Karpas-422 (cell line): Measurements from ENCODE around the gene MYH11. TPM values are rescaled to one million over a fixed set of nuclear protein-coding genes. Genes with fewer than 3 reads are reported as not detected.

Experiments
- DNase-seq: peaks from one replicate; pipeline ENCODE4 v3.0.0-alpha.2; 2015
- H2AFZ ChIP-seq: fragments of 200-600 bp; sonication (generic); 2 replicates; pipeline ENCODE4 v1.6.1; 2014; ENCODE audit warnings: antibody characterized with exemption, low read length, mixed read lengths
- H3K27ac ChIP-seq: fragments of 200-600 bp; sonication (generic); 2 replicates; pipeline ENCODE4 v1.5.1; 2014; ENCODE audit warnings: mild to moderate bottlenecking, low read length, moderate library complexity
- H3K27me3 ChIP-seq: fragments of 200-600 bp; sonication (generic); 2 replicates; pipeline ENCODE4 v1.6.1; 2014; ENCODE audit warnings: low read length, mixed read lengths
- H3K36me3 ChIP-seq: fragments of 200-600 bp; sonication (generic); 2 replicates; pipeline ENCODE4 v1.6.1; 2014; ENCODE audit warnings: low read length, mixed read lengths; ENCODE audit not compliant: insufficient read depth
- H3K4me1 ChIP-seq: fragments of 200-600 bp; sonication (generic); 2 replicates; pipeline ENCODE4 v1.6.1; 2014; ENCODE audit warnings: mild to moderate bottlenecking, low read length, mixed read lengths
- H3K4me2 ChIP-seq: fragments of 200-600 bp; sonication (generic); 2 replicates; pipeline ENCODE4 v1.6.1; 2014; ENCODE audit warnings: low read length, low read depth, mild to moderate bottlenecking; ENCODE audit not compliant: poor library complexity, severe bottlenecking
- H3K4me3 ChIP-seq: fragments of 200-600 bp; sonication (generic); 2 replicates; pipeline ENCODE4 v1.5.1; 2014; ENCODE audit warnings: mild to moderate bottlenecking, antibody characterized with exemption, low read length, mixed read lengths
- H3K79me2 ChIP-seq: fragments of 200-600 bp; sonication (generic); 2 replicates; pipeline ENCODE4 v1.6.1; 2014; ENCODE audit warnings: mild to moderate bottlenecking, low read length, mixed read lengths
- H3K9ac ChIP-seq: fragments of 200-600 bp; sonication (generic); 2 replicates; pipeline ENCODE4 v1.6.0; 2014; ENCODE audit warnings: low read length
- H3K9me2 ChIP-seq: fragments of 200-600 bp; sonication (generic), shearing (Covaris generic); replicated peaks from 2 replicates; pipeline ENCODE4 v1.6.0; 2014; ENCODE audit warnings: mild to moderate bottlenecking, low read length, moderate library complexity; ENCODE audit not compliant: insufficient read depth
- H3K9me3 ChIP-seq: fragments of 300-700, 200-600 bp; sonication (generic); 2 replicates; pipeline ENCODE4 v1.6.1; 2014; ENCODE audit warnings: low read length, mixed read lengths
- H4K20me1 ChIP-seq: fragments of 200-600 bp; sonication (generic); 2 replicates; pipeline ENCODE4 v1.6.1; 2014; ENCODE audit warnings: mild to moderate bottlenecking, antibody characterized with exemption, low read length, low read depth; ENCODE audit not compliant: insufficient read depth
- total RNA-seq: library from RNA; depleted of rRNA; stranded (reverse); fragments of >200 nt; shearing (Covaris generic); gene quantifications from 2 replicates; pipeline ENCODE4 v1.2.3, GENCODE V29; 2014; ENCODE audit warnings: low replicate concordance

Gene MYH11
- total RNA-seq, 1 experiment from 2014 or later: not detected

DNA sequence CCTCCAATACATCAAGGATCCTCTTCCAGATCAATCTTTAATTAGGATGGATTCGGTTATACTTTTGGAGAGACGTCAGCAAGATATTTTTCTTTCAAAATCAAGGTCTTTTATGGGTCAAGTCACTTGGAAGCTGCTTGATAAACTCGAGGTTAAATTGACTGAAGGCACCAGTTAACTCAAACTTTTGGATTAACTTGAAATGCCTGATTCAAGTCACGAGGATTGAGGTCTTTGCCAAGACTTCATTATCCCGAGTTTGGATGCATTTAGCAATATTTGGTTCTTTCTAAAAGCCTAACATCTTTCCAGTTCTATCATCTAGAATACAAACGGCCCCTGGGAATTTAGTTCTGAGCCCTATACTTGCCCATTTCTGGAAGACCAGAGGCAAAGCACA, 82.9 kb downstream of the MYH11 start:
- no peak overlapping the region for H3K9ac ChIP-seq
- no peaks in the 10 kb centered on the region for H3K79me2 ChIP-seq
- H3K27me3 ChIP-seq: no peaks in the 10 kb centered on the region
- H3K9me2 ChIP-seq: no peaks in the 10 kb centered on the region
- H3K9me3 ChIP-seq: no peaks in the 10 kb centered on the region
- H3K36me3 ChIP-seq: no peaks in the 10 kb centered on the region
- no peak overlapping the region for H3K4me3 ChIP-seq
- no peak overlapping the region for H3K27ac ChIP-seq
- no peak for DNase-seq
- H4K20me1 ChIP-seq: no peaks in the 10 kb centered on the region
- no peak overlapping the region for H2AFZ ChIP-seq
- no peak overlapping the region for H3K4me2 ChIP-seq
- H3K4me1 ChIP-seq: no peaks in the 10 kb centered on the region

DNA sequence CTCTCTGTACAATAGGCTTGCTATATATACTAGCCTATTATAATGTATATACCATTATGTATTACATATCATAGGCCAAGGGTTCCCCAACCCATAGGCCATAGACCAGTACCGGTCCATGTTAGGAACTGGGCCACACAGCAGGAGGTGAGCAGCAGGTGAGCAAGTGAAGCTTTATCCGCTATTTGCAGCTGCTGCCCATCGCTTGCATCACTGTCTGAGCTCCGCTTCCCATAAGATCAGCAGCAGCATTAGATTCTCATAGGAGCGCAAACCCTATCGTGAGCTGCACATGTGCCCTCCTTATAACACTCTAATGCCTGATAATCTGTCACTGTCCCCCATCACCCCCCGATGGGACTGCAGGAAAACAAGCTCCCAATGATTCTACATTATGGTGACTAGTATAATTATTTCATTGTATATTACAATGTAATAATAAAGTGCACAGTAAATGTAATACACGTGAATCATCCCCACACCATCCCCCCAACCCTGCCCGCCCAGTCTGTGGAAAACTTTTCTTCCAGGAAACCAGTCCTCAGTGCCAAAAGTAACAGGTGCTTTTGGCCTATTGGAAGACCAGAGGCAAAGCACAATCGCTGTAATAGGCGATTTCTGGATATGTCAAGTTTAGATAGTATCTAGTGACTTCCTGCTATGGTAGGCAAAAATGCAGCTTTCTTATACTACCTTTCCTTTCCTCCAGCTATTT, 84.1 kb downstream of the MYH11 start:
- no peak overlapping the region for H3K27ac ChIP-seq
- H3K4me3 ChIP-seq: no peak overlapping the region
- H3K4me2 ChIP-seq: no peak overlapping the region
- H3K9ac ChIP-seq: no peak overlapping the region
- no peak overlapping the region for H2AFZ ChIP-seq
- no peaks in the 10 kb centered on the region for H3K9me3 ChIP-seq
- H3K36me3 ChIP-seq: no peaks in the 10 kb centered on the region
- H3K9me2 ChIP-seq: no peaks in the 10 kb centered on the region
- H3K27me3 ChIP-seq: no peaks in the 10 kb centered on the region
- no peaks in the 10 kb centered on the region for H3K79me2 ChIP-seq
- H4K20me1 ChIP-seq: no peaks in the 10 kb centered on the region
- no peaks in the 10 kb centered on the region for H3K4me1 ChIP-seq
- no peak for DNase-seq

DNA sequence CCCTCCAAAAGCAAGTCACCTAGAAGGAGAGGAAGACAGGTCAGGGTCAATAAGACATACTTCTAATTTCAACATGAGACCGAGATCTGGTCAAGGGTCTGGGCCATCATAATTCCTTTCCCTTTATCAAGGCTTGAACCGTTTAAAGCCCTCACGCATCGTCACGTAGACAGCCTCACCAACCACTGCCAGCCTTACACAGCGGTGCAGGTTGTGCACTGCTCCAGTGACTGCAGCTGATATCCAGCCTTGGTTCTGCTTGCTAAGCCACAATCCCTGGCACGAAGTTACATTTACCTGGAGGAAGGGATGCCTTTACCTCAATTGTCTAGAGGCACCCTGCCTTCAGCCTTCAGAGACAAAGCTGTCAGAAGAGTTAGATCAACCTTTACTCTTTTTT, 85.1 kb downstream of the MYH11 start:
- H3K79me2 ChIP-seq: no peaks in the 10 kb centered on the region
- H3K4me1 ChIP-seq: no peaks in the 10 kb centered on the region
- H3K27me3 ChIP-seq: no peaks in the 10 kb centered on the region
- H3K9ac ChIP-seq: no peak overlapping the region
- no peak overlapping the region for H3K4me3 ChIP-seq
- no peak overlapping the region for H3K27ac ChIP-seq
- H3K36me3 ChIP-seq: no peaks in the 10 kb centered on the region
- H3K9me2 ChIP-seq: no peaks in the 10 kb centered on the region
- no peaks in the 10 kb centered on the region for H3K9me3 ChIP-seq
- DNase-seq: no peak
- H3K4me2 ChIP-seq: no peak overlapping the region
- H2AFZ ChIP-seq: no peak overlapping the region
- no peaks in the 10 kb centered on the region for H4K20me1 ChIP-seq

DNA sequence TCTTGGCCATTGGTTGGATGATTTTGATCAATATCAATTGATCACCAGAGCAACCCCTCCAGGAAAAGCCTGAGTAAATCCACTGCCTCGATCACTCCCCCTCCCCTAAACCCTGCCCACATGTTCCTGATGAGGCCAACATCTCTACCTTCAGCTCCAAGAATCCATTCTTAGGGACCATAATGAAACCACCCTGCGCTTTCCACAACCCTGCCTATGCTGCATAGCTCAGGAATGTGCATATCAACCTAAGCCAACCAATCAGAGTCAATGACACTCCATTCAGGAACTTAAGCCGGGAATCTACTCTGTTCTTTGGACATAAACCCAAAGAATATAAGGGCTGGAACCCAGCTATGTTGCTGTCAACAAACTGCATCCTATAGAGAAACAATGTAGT, 86.3 kb downstream of the MYH11 start:
- DNase-seq: no peak
- no peak overlapping the region for H3K4me2 ChIP-seq
- H3K27ac ChIP-seq: no peak overlapping the region
- no peaks in the 10 kb centered on the region for H3K79me2 ChIP-seq
- H2AFZ ChIP-seq: no peak overlapping the region
- H3K4me3 ChIP-seq: no peak overlapping the region
- peaks cover 6% of the 10 kb centered on the region for H3K4me1 ChIP-seq
- no peaks in the 10 kb centered on the region for H4K20me1 ChIP-seq
- H3K9me3 ChIP-seq: no peaks in the 10 kb centered on the region
- no peaks in the 10 kb centered on the region for H3K36me3 ChIP-seq
- no peaks in the 10 kb centered on the region for H3K9me2 ChIP-seq
- no peaks in the 10 kb centered on the region for H3K27me3 ChIP-seq
- no peak overlapping the region for H3K9ac ChIP-seq

DNA sequence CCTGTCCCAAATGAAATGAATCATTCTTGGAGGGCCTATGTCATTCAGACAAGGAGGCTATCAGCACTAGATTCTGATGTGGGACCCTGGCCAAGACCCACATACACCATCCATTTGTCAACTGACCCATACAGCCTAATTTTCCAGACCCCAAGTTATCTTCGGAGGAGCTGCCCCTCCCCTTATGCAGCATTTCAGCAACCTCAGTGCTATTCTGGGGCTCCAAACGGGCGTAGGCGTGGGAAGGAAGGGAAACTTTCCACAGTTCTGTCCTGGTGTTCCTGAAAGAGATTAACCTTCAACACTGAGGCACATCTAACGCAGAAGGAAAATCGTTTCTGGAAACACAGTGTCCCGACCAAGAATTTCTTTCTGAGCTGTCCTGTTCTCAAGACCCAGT, 86.7 kb downstream of the MYH11 start:
- no peak for DNase-seq
- H2AFZ ChIP-seq: no peak overlapping the region

DNA sequence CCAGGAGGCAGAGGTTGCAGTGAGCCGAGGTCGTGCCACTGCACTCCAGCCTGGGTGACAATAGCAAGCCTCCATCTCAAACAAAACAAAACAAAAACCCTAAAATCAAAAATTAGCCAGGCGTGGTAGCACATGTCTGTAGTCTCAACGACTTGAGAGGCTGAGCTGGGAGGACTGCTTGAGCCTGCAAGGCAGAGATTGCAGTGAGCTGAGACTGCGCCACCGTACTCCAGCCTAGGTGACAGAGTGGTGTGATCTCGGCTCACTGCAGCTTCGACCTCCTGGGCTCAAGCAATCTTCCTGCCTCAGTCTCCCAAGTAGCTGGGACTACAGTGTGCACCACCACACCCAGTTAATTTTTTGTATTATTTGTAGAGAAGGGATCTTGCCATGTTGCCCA, 87.6 kb downstream of the MYH11 start:
- Histone ChIP-seq H2AFZ (no peak overlapping the region), H3K4me2 (no peak overlapping the region), H3K9me2 (no peaks in the 10 kb centered on the region), H4K20me1 (no peaks in the 10 kb centered on the region), H3K9ac (no peak overlapping the region), H3K27ac (no peak overlapping the region), H3K4me1 (peaks cover 6% of the 10 kb centered on the region), H3K4me3 (no peak overlapping the region), H3K36me3 (no peaks in the 10 kb centered on the region), H3K79me2 (no peaks in the 10 kb centered on the region), H3K9me3 (no peaks in the 10 kb centered on the region), H3K27me3 (no peaks in the 10 kb centered on the region)
- DNase-seq: no peak

More for the DNA sequence above, 86.7 kb downstream of the MYH11 start:
- Histone ChIP-seq H3K27ac (no peak overlapping the region), H3K4me2 (no peak overlapping the region), H3K4me3 (no peak overlapping the region), H3K9me3 (no peaks in the 10 kb centered on the region), H3K79me2 (no peaks in the 10 kb centered on the region), H4K20me1 (no peaks in the 10 kb centered on the region), H3K4me1 (peaks cover 6% of the 10 kb centered on the region), H3K9me2 (no peaks in the 10 kb centered on the region), H3K36me3 (no peaks in the 10 kb centered on the region), H3K27me3 (no peaks in the 10 kb centered on the region), H3K9ac (no peak overlapping the region)

DNA sequence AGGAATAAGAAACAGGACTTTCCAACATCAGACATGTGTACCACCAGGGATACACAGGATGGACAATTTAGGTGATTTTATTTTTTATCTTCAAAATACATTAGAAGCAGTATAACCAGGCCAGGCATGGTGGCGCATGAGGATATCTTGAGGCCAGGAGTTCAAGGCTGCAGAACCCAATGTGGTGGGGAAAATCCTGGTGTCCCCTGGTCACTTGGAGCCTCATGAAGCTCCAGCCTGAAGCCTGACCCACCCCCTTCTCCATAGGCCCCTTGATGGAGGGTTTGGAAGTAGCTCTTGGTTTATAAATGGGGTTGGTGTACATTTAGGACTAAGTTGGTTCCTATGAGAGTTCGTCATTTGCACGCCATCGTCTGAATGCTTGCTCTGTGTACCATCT, 88.6 kb downstream of the MYH11 start:
- peaks cover 11% of the 10 kb centered on the region for H3K4me1 ChIP-seq
- H3K79me2 ChIP-seq: no peaks in the 10 kb centered on the region
- no peak overlapping the region for H3K4me3 ChIP-seq
- no peak overlapping the region for H3K4me2 ChIP-seq
- no peak overlapping the region for H2AFZ ChIP-seq
- no peaks in the 10 kb centered on the region for H3K9me2 ChIP-seq
- no peak for DNase-seq
- no peaks in the 10 kb centered on the region for H3K9me3 ChIP-seq
- no peak overlapping the region for H3K27ac ChIP-seq
- H4K20me1 ChIP-seq: no peaks in the 10 kb centered on the region
- no peaks in the 10 kb centered on the region for H3K36me3 ChIP-seq
- H3K9ac ChIP-seq: no peak overlapping the region
- H3K27me3 ChIP-seq: no peaks in the 10 kb centered on the region

DNA sequence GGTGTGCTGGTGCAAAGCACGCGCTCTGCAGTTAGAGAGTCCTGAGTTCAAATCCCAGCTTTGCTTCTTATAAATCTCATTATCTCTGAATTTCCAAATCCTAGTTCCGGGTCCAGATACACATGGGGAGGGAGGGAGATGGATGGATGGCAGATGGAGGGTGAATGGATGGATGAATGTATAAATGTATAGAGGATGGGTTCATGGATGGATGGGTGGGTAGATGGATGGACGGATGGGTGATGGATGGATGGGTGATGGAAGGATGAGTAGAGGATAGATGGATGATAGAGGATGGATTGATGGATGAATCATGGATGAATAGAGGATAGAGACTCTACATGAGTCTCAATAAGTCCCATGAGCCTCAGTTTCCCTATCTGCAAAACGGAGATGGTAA, 89.9 kb downstream of the MYH11 start:
- H3K27me3 ChIP-seq: no peaks in the 10 kb centered on the region
- no peaks in the 10 kb centered on the region for H3K79me2 ChIP-seq
- H3K36me3 ChIP-seq: no peaks in the 10 kb centered on the region
- DNase-seq: no peak
- H3K9me3 ChIP-seq: no peaks in the 10 kb centered on the region
- H3K4me3 ChIP-seq: no peak overlapping the region
- no peaks in the 10 kb centered on the region for H3K9me2 ChIP-seq
- H3K9ac ChIP-seq: no peak overlapping the region
- no peak overlapping the region for H3K27ac ChIP-seq
- no peaks in the 10 kb centered on the region for H4K20me1 ChIP-seq
- no peak overlapping the region for H2AFZ ChIP-seq
- H3K4me1 ChIP-seq: peaks cover 11% of the 10 kb centered on the region
- no peak overlapping the region for H3K4me2 ChIP-seq
